ENCODE results near the gene RFC4.
A peak's percentile ranks its signal among the peaks of the same experiment; 100 is the strongest.
"Not testable (repeated sequence)": the region's sequence is repeated elsewhere in the genome, so short reads cannot be mapped to it uniquely, and the experiment has no call there.

RFC4 gene

DNA sequence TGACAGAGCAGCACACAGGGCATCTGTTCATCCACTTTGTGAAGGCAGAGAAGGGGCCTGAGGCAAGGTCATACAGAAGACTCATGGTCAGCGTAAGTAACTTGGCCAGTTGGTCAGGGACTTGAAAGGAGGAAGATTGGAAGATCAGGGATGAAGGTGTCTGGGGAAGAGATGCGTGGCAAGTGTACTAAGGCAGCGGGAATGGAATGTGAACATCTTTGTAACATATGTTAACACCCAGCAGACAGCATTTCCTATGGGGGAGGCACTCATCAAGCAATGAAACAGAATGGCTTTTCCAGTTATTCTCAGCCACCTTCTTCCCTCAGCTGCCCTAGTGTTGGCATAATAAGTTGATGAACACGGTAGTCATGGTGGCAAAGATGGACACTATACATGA is 7.8 kb upstream of the RFC4 start:
- TF ChIP-seq, protein P1, sequence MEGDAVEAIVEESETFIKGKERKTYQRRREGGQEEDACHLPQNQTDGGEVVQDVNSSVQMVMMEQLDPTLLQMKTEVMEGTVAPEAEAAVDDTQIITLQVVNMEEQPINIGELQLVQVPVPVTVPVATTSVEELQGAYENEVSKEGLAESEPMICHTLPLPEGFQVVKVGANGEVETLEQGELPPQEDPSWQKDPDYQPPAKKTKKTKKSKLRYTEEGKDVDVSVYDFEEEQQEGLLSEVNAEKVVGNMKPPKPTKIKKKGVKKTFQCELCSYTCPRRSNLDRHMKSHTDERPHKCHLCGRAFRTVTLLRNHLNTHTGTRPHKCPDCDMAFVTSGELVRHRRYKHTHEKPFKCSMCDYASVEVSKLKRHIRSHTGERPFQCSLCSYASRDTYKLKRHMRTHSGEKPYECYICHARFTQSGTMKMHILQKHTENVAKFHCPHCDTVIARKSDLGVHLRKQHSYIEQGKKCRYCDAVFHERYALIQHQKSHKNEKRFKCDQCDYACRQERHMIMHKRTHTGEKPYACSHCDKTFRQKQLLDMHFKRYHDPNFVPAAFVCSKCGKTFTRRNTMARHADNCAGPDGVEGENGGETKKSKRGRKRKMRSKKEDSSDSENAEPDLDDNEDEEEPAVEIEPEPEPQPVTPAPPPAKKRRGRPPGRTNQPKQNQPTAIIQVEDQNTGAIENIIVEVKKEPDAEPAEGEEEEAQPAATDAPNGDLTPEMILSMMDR (IDR thresholded peaks at IDR 0.05) = no peak
- DNase-seq (ENCODE audit: low spot score) = no peak
- H3K4me3 ChIP-seq = no peak overlapping the region
- no peak overlapping the region for H3K27ac ChIP-seq

DNA sequence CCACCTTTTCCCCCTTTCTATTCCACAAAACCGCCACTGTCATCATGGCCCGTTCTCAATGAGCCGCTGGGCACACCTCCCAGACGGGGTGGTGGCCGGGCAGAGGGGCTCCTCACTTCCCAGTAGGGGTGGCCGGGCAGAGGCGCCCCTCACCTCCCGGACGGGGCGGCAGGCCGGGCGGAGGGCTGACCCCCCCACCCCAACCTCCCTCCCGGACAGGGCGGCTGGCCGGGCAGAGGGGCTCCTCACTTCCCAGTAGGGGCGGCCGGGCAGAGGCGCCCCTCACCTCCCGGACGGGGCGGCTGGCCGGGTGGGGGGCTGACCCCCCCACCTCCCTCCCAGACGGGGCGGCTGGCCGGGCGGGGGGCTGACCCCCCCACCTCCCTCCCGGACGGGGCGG is 5.0 kb upstream of the RFC4 start:
- H3K4me3 ChIP-seq; DNase-seq (ENCODE audit: low spot score); H3K27ac ChIP-seq: not testable (repeated sequence)

DNA sequence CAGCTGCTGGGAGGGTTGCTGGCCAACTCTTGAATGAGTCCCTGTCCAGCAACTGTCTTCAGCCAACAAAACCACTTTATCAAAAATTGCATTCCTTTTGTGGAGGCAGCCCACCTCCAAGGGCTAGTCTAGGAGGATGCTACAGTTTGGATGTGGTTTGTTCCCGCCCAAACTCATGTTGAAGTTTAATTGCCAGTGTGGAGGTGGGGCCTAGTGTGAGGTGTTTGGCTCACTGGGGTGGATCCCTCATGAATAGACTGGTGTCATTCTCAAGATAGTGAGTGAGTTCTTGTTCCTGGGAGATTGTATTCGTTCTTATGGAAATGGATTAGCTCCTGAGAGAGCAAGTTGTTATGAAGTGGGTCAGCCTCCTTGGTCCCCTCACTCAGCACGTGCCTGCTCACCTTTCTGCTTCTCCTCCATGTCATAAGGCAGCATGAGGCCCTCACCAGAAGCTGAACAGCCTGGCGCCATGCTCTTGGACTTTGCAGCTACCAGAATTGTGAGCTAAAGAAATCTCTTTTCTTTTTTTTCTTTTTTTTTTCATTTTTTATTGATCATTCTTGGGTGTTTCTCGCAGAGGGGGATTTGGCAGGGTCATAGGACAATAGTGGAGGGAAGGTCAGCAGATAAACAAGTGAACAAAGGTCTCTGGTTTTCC is 4.2 kb upstream of the RFC4 start:
- DNase-seq (ENCODE audit: low spot score) = no peak

DNA sequence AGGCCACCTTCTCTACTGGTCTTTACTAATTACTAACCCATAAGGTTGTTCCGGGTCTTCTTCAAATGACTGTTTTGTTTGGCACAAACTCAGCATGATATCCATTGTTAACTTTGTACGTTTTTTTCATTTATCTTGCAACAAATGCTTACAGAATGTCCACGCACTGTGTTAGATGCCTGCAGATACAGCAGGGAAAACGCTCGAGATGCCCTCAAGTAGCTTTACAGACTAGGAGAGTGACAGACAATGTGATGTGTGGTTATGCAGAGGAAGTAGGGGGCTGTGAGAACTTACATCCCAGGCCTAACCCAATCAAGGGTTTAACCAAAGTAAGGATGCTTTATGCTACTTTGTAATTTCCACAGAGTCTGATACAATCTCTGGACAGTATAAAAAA is 949 bp upstream of the RFC4 start:
- H3K27ac ChIP-seq = no peak overlapping the region

More for the DNA sequence above, 4.2 kb upstream of the RFC4 start:
- no peak overlapping the region for H3K27ac ChIP-seq
- no peak overlapping the region for H3K4me3 ChIP-seq
- TF ChIP-seq, protein P1 (IDR thresholded peaks at IDR 0.05) = no peak

DNA sequence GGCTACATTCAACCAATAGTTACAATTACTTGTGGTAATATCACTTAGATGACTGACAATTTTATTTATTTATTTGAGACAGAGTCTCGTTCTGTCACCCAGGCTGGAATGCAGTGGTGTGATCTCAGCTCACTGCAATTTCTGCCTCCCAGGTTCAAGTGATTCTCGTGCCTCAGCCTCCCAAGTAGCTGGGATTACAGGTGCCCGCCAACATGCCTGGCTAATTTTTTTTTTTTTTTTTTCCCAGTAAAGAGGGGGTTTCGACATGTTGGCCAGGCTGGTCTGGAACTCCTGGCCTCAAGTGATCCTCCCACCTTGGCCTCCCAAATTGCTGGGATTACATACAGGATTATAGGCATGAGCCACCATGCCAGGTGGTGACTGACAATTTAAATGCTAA is 2.8 kb downstream of the RFC4 start:
- DNase-seq (ENCODE audit: low spot score); H3K4me3 ChIP-seq; H3K27ac ChIP-seq: not testable (repeated sequence)

More for the DNA sequence above, 949 bp upstream of the RFC4 start:
- no peak for DNase-seq (ENCODE audit: low spot score)
- TF ChIP-seq, protein P1 (IDR thresholded peaks at IDR 0.05) = no peak
- H3K4me3 ChIP-seq = peak overlapping the region; percentile 88

DNA sequence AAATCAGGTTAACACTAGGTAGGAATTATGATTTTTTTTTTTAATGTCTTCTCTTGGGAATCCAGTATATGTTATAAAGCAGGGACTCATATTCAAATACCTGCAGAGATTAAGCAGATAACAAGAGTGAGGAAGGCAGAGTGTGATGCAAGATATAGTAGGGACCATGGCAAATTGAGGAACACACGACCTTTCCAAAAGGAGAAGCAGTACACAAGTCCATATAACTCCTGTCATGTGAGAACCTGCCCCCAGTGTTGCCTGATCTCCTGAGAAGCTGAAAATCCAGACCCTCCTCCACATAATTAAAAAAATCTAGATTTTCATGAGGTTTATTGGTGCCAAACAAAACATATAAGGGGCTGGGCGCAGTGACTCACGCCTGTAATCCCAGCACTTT is 3.6 kb downstream of the RFC4 start:
- TF ChIP-seq, protein P1 (IDR thresholded peaks at IDR 0.05) = no peak
- no peak for DNase-seq (ENCODE audit: low spot score)
- Histone ChIP-seq H3K4me3 (no peak overlapping the region), H3K27ac (no peak overlapping the region)

DNA sequence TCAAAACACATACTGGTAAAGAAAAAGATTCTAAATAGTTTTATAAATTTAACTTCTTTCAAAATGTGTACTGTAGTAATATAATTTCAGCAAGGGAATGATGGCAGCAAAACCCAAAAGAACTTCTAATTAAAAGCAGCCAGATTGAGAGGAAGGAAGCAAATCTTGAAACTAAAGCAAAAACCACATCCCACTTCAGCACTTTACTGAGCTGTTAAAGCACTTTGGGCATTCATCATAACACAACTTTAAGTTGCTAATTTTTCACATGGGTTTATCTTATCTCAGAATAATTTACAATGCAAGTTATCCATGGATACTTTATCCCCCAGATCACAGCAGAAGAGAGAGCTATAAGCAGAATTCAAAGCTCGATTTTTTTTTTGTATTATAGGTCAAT is 6.0 kb downstream of the RFC4 start:
- Histone ChIP-seq H3K27ac (no peak overlapping the region), H3K4me3 (no peak overlapping the region)
- TF ChIP-seq, protein P1 (IDR thresholded peaks at IDR 0.05) = no peak
- no peak for DNase-seq (ENCODE audit: low spot score)

DNA sequence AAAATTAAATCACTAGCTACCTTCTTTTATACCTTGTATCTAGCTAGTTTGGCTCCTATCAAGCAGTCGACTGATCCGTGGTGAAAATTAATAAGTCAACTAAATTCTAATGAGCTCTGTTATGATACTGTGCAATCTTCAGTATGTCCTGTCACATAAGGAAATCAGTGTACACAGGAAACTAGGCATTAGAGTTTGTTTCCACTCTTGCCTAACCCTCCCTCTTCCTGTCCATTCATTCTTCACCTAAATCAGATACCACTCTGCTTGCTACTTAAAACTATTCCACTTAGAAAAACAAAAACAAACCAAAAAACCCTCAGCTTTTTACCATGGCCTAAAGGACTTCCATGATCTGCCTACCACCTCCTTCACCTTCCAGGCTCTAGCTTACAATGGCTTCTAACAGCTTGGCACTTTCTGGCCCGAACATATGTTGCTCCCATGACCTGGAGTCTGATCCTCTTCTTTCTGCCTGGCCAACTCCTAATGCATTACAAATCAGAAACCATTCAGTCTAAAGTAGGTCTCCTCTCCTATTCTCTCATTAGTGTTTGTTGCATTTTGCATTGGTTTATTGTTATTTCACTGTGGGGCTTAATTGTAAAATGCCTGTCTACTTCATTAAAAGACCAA is 7.9 kb downstream of the RFC4 start:
- no peak for DNase-seq (ENCODE audit: low spot score)
- TF ChIP-seq, protein P1 (IDR thresholded peaks at IDR 0.05) = no peak
- no peak overlapping the region for H3K4me3 ChIP-seq
- no peak overlapping the region for H3K27ac ChIP-seq

Data from coronary artery (tissue), 2 donors.